Measurements from ENCODE around the gene ULBP3. TPM values are rescaled to one million over a fixed set of nuclear protein-coding genes. Genes with fewer than 3 reads are reported as not detected.

Gene ULBP3
- total RNA-seq, 2 experiments from 2014 or later, result 0.44 TPM; not detected in 1

DNA sequence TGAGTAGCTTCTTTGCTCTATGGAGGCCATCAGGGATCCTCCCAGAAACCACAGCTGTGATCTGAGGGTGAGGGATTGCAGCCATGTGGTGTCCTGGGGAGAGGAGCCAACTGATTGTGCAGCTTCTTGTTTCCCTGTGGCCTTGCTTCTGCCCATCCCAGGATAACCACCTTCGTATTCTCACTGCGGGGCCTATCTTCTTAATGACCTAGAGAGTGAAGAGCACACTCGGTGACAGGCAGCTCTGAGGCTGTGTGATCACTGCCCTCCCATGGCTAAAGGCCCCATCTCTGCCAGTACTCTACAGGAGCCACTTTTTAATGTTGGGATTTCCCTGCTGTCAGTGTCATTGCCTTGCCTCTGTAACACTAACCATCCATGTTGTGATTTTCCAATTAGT lies 38.3 kb downstream of the ULBP3 start:
- no peak for ATAC-seq (ENCODE audit: poor library complexity)

DNA sequence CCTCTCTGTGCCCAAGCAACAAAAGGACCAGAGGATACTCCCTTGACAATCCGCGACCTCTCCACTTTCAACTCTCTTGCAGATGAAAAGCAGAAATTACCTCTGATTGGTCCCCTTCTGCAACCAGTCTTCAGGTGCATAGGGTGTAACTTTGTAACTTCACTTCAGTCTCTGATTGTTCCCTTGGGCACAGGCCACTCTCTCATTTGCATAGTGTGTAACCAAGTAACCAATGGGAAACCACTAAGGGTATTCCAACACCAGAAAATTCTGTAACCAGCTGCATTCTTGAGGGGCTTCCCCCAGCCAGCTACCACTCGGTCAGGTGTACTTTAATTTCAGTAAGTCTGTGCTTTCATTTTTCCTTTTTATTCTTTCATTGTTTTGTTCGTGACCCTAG lies 39.2 kb downstream of the ULBP3 start:
- Mint-ChIP-seq H3K4me1 (ENCODE audit: low read depth) (peaks cover 9% of the 10 kb centered on the region), H3K9me3 (no peaks in the 10 kb centered on the region), H3K27me3 (peaks cover 70% of the 10 kb centered on the region), H3K4me3 (no peak overlapping the region), H3K36me3 (ENCODE audit: low read depth) (no peaks in the 10 kb centered on the region), H3K27ac (no peak overlapping the region)
- H3K9me3 ChIP-seq (ENCODE audit: control insufficient read depth in 1 of 2, insufficient read depth in 1 of 2, low read length in 2 of 2), result peaks cover 0 to 5% of the 10 kb centered on the region in 2 experiments
- peaks cover 14% of the 10 kb centered on the region for H3K4me1 ChIP-seq (ENCODE audit: insufficient read depth, low read length)
- TF ChIP-seq, protein P1, sequence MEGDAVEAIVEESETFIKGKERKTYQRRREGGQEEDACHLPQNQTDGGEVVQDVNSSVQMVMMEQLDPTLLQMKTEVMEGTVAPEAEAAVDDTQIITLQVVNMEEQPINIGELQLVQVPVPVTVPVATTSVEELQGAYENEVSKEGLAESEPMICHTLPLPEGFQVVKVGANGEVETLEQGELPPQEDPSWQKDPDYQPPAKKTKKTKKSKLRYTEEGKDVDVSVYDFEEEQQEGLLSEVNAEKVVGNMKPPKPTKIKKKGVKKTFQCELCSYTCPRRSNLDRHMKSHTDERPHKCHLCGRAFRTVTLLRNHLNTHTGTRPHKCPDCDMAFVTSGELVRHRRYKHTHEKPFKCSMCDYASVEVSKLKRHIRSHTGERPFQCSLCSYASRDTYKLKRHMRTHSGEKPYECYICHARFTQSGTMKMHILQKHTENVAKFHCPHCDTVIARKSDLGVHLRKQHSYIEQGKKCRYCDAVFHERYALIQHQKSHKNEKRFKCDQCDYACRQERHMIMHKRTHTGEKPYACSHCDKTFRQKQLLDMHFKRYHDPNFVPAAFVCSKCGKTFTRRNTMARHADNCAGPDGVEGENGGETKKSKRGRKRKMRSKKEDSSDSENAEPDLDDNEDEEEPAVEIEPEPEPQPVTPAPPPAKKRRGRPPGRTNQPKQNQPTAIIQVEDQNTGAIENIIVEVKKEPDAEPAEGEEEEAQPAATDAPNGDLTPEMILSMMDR (IDR thresholded peaks at IDR 0.05), result no peak
- H3K4me3 ChIP-seq (ENCODE audit: low read length), result no peak overlapping the region
- intact Hi-C loops (cut with DNase I, micrococcal nuclease), result no loop called here
- ATAC-seq (ENCODE audit: poor library complexity) (no peak), DNase-seq (no peak)
- H3K27ac ChIP-seq (ENCODE audit: low read depth in 1 of 2, low read length in 2 of 2), result no peak overlapping the region
- peaks cover 23 to 34% of the 10 kb centered on the region in 2 experiments for H3K27me3 ChIP-seq (ENCODE audit: control insufficient read depth in 1 of 2, insufficient read depth in 2 of 2, low read length in 2 of 2)
- no peaks in the 10 kb centered on the region for H3K36me3 ChIP-seq (ENCODE audit: insufficient read depth, low read length)
- CTCF ChIA-PET, result no interaction called here
- POLR2A ChIA-PET, result no interaction called here

More for the DNA sequence above, 38.3 kb downstream of the ULBP3 start:
- H3K27ac ChIP-seq (ENCODE audit: low read depth in 1 of 2, low read length in 2 of 2), result no peak overlapping the region
- Mint-ChIP-seq H3K27ac (no peak overlapping the region), H3K27me3 (peaks cover 68% of the 10 kb centered on the region), H3K4me3 (no peak overlapping the region), H3K36me3 (ENCODE audit: low read depth) (no peaks in the 10 kb centered on the region), H3K4me1 (ENCODE audit: low read depth) (peaks cover 4% of the 10 kb centered on the region), H3K9me3 (no peaks in the 10 kb centered on the region)
- intact Hi-C loops (cut with DNase I, micrococcal nuclease), result no loop called here
- CTCF ChIA-PET, result no interaction called here
- H3K27me3 ChIP-seq (ENCODE audit: control insufficient read depth in 1 of 2, insufficient read depth in 2 of 2, low read length in 2 of 2), result peaks cover 17 to 34% of the 10 kb centered on the region in 2 experiments
- TF ChIP-seq, protein P1 (IDR thresholded peaks at IDR 0.05), result no peak
- no peak for DNase-seq
- peaks cover 5% of the 10 kb centered on the region for H3K4me1 ChIP-seq (ENCODE audit: insufficient read depth, low read length)
- peaks cover 0 to 4% of the 10 kb centered on the region in 2 experiments for H3K9me3 ChIP-seq (ENCODE audit: control insufficient read depth in 1 of 2, insufficient read depth in 1 of 2, low read length in 2 of 2)
- H3K4me3 ChIP-seq (ENCODE audit: low read length), result no peak overlapping the region
- POLR2A ChIA-PET, result no interaction called here
- no peaks in the 10 kb centered on the region for H3K36me3 ChIP-seq (ENCODE audit: insufficient read depth, low read length)

DNA sequence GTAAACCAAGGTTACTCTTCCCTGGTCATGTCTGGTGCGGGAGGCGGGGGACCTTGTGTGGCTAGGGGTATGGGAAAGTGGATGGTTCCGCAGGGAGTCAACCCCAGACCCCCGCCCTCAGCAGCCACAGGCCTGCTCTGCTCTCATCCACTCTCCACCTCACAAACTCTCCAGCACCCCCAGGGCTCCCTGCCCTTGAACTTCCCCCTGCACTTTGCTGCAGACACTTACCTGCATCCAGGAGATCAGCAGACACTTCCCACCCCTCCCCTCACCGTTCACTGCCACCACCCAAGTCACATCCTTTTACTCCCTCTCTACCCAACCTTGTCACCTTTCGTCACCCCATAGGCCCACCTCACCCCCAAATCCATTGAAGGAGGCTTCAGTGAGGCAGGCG lies 39.6 kb downstream of the ULBP3 start:
- H3K36me3 Mint-ChIP-seq (ENCODE audit: low read depth), result no peaks in the 10 kb centered on the region
- ATAC-seq (ENCODE audit: poor library complexity), result no peak
- CTCF ChIA-PET, result no interaction called here

More for the DNA sequence above, 39.6 kb downstream of the ULBP3 start:
- Mint-ChIP-seq H3K27me3 (peaks cover 71% of the 10 kb centered on the region), H3K27ac (no peak overlapping the region), H3K4me1 (ENCODE audit: low read depth) (peaks cover 9% of the 10 kb centered on the region), H3K4me3 (no peak overlapping the region), H3K9me3 (no peaks in the 10 kb centered on the region)
- Histone ChIP-seq H3K9me3 (ENCODE audit: control insufficient read depth in 1 of 2, insufficient read depth in 1 of 2, low read length in 2 of 2) (peaks cover 0 to 5% of the 10 kb centered on the region in 2 experiments), H3K4me3 (ENCODE audit: low read length) (no peak overlapping the region), H3K4me1 (ENCODE audit: insufficient read depth, low read length) (peaks cover 14% of the 10 kb centered on the region), H3K36me3 (ENCODE audit: insufficient read depth, low read length) (no peaks in the 10 kb centered on the region), H3K27me3 (ENCODE audit: control insufficient read depth in 1 of 2, insufficient read depth in 2 of 2, low read length in 2 of 2) (peaks cover 23 to 37% of the 10 kb centered on the region in 2 experiments), H3K27ac (ENCODE audit: low read depth in 1 of 2, low read length in 2 of 2) (no peak overlapping the region)
- DNase-seq, result no peak
- intact Hi-C loops (cut with DNase I, micrococcal nuclease), result no loop called here
- POLR2A ChIA-PET, result no interaction called here
- TF ChIP-seq, protein P1 (IDR thresholded peaks at IDR 0.05), result no peak
